Measurements from ENCODE around the gene CDCA3.

CDCA3 gene

DNA sequence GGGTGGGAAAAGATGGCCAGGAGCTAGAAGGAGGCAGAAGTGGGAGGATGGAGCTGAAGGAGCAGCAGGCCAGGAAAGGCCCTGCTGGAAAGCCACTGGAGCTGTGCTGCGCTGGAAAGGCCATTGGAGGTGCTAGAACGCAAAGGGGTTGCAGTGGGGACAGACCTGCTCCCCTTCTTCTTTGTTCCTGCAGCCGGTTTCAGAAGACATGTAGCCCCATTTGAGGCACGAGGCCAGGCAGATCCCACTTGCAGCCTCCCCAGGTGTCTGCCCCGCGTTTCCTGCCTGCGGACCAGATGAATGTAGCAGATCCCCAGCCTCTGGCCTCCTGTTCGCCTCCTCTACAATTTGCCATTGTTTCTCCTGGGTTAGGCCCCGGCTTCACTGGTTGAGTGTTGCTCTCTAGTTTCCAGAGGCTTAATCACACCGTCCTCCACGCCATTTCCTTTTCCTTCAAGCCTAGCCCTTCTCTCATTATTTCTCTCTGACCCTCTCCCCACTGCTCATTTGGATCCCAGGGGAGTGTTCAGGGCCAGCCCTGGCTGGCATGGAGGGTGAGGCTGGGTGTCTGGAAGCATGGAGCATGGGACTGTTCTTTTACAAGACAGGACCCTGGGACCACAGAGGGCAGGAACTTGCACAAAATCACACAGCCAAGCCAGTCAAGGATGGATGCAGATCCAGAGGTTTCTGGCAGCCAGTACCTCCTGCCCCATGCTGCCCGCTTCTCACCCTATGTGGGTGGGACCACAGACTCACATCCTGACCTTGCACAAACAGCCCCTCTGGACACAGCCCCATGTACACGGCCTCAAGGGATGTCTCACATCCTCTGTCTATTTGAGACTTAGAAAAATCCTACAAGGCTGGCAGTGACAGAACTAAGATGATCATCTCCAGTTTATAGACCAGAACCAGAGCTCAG, 31.7 kb downstream of the CDCA3 start:
- no peak for DNase-seq

DNA sequence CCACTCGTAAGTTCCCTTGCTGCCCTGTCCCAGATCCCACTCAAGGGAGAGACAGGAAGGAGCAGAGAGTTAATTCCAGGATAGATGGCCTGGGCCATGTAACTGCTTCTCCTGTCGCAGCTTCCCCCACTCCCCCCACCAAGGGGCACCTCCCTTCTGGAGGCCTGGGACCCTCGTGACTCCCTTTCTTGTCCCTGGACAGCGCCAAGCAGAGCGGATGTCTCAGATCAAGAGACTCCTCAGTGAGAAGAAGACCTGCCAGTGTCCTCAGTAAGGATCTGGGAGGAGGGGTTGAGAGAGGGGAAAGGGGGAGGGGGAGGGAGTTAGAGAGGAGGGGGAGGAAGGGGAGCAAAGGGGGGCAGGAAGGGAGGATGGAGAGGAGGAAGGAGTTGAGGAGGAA, 32.4 kb downstream of the CDCA3 start:
- no peak for DNase-seq

DNA sequence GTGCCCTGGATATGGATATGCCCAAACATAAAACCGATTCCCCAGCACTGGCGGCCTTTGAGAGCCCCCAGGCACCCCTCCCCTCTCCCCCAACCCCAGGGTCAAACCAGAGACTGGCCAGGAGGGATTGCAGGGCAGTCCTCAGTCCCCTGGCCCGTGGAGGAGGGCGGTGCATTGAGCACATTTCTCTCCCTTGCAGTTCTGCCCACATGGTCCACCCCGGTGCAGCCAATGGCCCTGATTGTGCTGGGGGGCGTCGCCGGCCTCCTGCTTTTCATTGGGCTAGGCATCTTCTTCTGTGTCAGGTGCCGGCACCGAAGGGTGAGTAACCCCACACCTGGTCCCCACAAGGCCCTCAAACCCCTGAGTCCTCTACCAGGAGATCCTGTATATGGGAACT, 32.9 kb downstream of the CDCA3 start:
- no peak for DNase-seq

DNA sequence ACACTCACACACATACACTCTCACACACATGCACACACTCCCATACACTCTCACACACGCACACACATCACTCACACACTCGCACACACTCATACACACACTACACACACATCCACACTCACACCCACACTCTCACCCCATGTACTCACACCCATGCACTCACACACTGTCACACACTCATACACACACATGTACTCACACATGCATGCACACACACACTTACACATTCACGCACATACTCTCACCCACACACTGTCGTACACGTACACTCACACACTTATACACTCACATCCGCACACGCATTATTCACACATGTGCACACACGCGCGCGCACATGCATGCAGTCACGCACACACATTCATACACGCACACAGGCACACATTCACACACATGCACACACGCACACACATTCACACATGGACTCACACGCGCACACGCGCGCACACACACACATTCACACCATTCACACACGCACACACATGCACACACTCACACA, 33.4 kb downstream of the CDCA3 start:
- DNase-seq = no peak

DNA sequence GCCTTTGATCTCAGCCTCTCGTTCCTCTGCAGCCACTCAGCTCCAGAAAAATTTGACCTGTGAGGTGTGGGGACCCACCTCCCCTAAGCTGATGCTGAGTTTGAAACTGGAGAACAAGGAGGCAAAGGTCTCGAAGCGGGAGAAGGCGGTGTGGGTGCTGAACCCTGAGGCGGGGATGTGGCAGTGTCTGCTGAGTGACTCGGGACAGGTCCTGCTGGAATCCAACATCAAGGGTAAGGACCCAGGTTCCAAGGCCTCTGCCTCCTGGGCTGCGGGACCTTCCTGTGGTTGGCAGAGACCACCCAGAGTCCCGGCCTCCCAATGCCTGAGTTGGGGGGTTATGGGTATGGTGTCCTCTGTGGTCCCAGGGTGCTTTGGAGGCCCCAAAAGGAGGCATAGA, 34.0 kb downstream of the CDCA3 start:
- no peak for DNase-seq

DNA sequence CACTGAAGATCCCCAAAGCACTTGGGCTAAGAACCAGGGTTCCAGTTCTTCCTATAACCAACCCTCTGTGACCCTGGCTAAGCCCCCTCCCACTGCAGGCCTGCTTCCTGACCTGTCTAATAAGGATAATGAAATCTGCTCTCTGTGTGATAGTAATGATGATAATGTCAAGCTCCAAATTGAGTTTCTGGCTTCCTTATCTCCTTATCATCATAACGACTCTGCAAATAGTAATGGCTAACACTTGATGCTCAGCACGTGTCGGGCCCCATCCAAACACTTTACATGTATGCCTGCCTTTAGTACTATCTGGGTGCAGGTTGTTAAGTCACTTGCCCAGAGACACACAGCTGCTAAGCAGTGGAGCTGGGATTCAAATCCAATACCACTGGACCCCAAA, 34.5 kb downstream of the CDCA3 start:
- no peak for DNase-seq

DNA sequence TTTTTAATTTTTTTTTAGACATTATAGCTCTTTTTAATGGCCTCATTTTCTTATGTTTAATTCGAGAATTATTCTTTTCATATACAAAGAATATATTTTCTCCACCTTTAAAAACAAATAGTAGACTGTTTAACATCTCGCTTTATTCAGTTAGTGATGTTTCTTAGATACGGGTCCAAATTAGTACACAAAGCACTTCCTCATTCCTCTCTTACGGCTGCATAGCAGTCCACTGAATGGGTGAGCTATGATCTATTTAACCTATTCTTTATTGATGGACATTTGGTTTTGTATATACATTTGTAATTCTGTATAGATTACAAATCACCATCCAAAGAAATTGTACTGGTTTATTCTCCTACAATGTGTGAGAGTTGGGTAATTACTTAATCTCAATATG, 37.7 kb downstream of the CDCA3 start:
- no peak for DNase-seq

DNA sequence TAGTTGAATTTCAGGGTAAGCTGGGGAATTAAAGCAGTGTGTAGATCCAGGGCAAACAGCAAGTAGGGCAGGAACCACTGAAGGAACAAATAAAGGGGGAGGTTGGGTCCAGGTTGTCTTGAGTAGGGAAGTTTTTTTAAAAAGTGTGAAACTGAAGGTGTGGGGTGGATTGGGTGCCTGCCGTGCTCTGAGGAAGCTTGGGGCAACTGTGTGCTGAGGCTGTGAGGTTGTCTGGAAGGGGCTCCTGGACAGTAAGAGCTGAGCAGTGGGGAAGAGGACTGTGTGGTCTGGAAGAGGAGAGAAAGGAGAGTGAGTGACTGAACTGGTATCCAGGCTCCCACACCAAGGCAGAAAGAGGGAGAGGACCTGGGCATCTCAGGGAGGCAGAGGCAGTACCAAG, 40.3 kb downstream of the CDCA3 start:
- DNase-seq = no peak

DNA sequence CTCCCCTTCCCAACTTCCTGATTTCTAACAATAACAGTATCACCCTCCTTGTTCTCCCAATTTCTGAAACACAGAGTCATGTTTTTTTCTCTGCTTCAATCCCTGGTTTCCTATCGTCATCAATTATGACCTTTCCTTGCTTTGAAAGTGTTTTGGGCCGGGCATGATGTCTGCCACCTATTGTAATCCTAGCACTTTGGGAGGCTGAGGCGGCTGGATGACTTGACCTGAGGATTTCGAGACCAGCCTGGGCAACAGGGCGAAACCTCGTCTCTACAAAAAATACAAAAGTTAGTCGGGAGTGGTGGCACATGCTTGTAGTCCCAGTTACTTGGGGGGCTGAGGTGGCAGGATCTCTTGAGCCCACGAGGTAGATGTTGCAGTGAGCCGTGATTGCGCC, 42.0 kb downstream of the CDCA3 start:
- DNase-seq = no peak

DNA sequence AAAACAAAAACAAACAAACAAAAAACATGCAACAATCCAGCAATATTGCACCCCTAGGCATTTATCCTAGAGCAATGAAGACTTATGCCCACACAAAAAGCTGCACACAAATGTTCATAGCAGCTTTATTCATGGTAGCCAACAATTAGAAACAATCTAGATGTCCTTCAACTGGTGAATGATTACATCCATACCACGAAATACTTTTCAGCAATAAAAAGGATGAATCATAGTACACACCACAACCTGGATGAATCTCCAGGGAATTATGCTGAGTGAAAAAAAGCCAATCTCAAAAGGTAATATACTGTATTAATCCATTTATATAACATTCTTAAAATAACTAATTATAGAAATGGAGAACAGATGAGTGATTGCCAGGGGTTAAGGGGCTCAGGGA, 43.9 kb downstream of the CDCA3 start:
- no peak for DNase-seq

DNA sequence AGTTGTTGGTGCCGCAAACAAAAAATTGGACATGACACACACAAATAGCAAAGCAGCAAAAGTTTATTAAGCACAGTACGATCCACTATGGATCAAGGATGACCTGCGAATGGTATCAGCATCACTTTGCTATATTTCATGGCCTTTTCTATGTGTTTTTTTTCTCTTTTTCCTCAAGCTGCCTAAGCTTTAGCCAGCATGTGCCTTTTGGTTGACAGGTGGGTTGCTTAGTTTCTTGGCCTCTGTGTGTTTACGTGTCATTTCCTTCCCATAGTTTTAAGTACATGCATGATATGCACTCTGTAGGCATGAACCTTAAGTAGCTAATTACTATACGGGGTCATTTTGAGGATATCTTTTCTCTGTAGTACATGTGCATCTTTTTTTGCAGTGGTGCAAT, 51.9 kb downstream of the CDCA3 start:
- no peak for DNase-seq

Measured in NCI-H1436 treated with DMSO at 0.1 percent for 48 hours (cell line).